Right cardiac atrium (tissue), 5 donors: ENCODE data around the gene TINAG. TPM values are rescaled to one million over a fixed set of nuclear protein-coding genes. Genes with fewer than 3 reads are reported as not detected.

Experiments used
- ATAC-seq, 2 donors: fragments of 200-7000 bp; cut with Tn5 transposase; one replicate each; pipeline versions ENCODE4 v1.8.0 to v1.9.1; 2020; ENCODE audit warnings: moderate library complexity in 2 of 2, mild to moderate bottlenecking in 1 of 2
- DNase-seq, 3 donors: peaks; one replicate each; pipeline ENCODE4 v3.0.0-alpha.2; 2020
- H3K27ac ChIP-seq: one replicate; pipeline ENCODE4 v1.5.1; 2013; ENCODE audit warnings: mild to moderate bottlenecking, low read length, control low read depth, moderate library complexity
- H3K27me3 ChIP-seq: one replicate; pipeline ENCODE4 v1.6.1; 2013; ENCODE audit not compliant: control insufficient read depth, insufficient read depth
- H3K4me1 ChIP-seq: one replicate; pipeline ENCODE4 v1.6.1; 2013; ENCODE audit warnings: low read length; ENCODE audit not compliant: control insufficient read depth, insufficient read depth
- H3K4me3 ChIP-seq: one replicate; pipeline ENCODE4 v1.5.1; 2013; ENCODE audit warnings: low read length, control low read depth
- H3K9me3 ChIP-seq: one replicate; pipeline ENCODE4 v1.6.1; 2013; ENCODE audit warnings: low read length; ENCODE audit not compliant: control insufficient read depth
- WGBS: extraction: QIAGEN DNeasy Blood & Tissue Kit; methylation state at CpG from one replicate; pipeline ENCODE4 v1.1.7; 2013; 5-methylcytosine and 5-hydroxymethylcytosine counted together
- intact Hi-C, 4 donors: fragments of 100-400 bp; cut with DNase I; formaldehyde crosslinking; loops; one replicate each; pipeline versions ENCODE4 v1.11.0 to v1.14.0; 2022 to 2023
- polyA plus RNA-seq: library from polyadenylated mRNA; stranded (reverse); fragments of 200-250 nt; gene quantifications from one replicate; pipeline ENCODE4 v1.2.3, GENCODE V29; 2013
- total RNA-seq, 4 donors: library from RNA; stranded (reverse); fragmentation: NEBNext Ultra II Directional; extraction: Animal tissue kit (Norgen Biotek cat#: 25700); gene quantifications; one replicate each; pipeline ENCODE4 v1.2.1, GENCODE V29; 2021
- donor health status: healthy with polysubstance abuse.
- donor health status: DM: no; HTN: yes; CAD: no.
- donor health status: DM: no; HTN: no; CAD: no.
- donor health status: DM: no; HTN: yes; CAD: no; lungs with severe emphysema.
- donor health status: DM: yes; HTN: yes; CAD: no.

The TINAG gene
- total and polyA plus RNA-seq, 5 donors: 0.09 to 0.76 (median 0.29) TPM

DNA sequence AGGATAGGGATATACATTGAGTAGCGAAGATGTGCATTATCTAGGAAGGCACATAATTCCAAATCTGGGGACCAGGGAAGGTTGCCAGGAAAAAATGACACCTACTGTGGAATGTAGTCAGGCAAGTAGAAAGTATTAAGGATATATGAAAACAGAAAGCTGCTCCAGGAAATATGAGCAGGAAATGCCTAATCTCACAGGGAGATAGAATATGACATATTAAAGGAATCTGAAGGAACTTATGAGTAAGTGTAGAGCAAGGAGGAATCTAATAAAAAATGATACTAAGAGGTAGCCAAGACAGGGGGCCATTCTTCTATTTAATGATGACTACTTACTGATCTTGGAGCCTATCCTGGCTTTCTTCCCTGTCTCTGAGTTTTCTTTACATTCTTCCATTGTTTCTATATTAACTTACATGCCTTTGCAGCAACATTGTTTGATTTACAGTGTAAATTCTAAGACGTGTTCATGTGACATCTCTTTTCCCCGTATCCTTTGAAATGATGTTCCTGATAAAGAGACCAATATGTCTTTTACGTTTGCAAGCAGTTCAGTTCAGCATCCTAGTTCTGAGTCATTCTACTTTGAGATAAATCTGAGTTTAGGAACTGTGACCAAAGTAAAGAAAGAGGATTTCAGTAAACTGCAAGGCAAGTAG, 58.6 kb downstream of the TINAG start:
- Histone ChIP-seq H3K27me3 (no peaks in the 10 kb centered on the region), H3K4me1 (no peaks in the 10 kb centered on the region), H3K9me3 (no peaks in the 10 kb centered on the region), H3K4me3 (no peak overlapping the region), H3K27ac (no peak overlapping the region)
- DNase-seq (no peak), ATAC-seq (no peak)
- 45% methylated on average over 4 of the region's 4 CpGs for WGBS
- intact Hi-C loops: no loop called here

DNA sequence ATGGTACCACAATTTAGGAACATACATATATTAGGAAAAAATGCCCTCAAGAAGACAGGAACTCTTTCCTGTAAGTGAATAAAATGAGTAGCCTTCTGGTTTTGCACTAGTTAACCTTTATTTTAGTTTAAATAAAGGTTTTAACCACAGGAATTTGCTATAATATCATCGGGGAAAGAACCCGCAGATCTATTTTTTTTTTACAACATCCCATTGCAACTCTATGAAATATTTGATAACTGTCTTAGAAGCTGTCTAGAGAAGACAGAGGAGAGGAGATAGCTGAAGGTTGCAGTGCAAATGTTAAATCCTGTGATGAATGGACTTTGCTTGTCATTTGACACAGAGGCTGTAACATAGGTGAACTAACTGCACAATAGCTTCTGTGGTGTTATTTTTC, 69.5 kb downstream of the TINAG start:
- intact Hi-C loops: no loop called here
- Histone ChIP-seq H3K27ac (no peak overlapping the region), H3K9me3 (no peaks in the 10 kb centered on the region), H3K4me1 (no peaks in the 10 kb centered on the region), H3K27me3 (no peaks in the 10 kb centered on the region), H3K4me3 (no peak overlapping the region)
- WGBS: 73% methylated on average over 2 of the region's 2 CpGs
- no peak for DNase-seq
- ATAC-seq: no peak

DNA sequence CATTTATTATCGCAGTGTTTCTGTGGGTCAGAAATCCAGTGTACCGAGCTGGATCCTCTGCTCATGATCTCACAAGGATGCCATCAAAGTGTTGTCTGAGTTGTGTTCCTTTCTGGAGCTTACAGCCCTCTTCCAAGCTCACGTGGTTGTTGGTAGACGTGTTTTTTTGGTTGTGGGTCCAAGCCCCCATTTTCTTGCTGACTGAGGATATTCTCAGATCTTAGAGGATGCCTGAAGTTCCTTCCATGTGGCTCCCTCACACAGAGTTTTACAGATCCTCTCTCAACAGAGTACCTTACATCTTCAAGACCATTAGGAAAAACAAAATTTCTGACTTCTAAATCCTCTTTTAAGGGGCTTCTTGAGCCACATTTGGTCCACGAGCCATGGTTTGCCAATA, 78.1 kb downstream of the TINAG start:
- no peaks in the 10 kb centered on the region for H3K4me1 ChIP-seq
- DNase-seq: no peak
- 86% methylated on average over 5 of the region's 5 CpGs for WGBS
- H3K4me3 ChIP-seq: no peak overlapping the region
- no peak overlapping the region for H3K27ac ChIP-seq
- no peaks in the 10 kb centered on the region for H3K9me3 ChIP-seq
- ATAC-seq: no peak
- intact Hi-C loops: no loop called here
- no peaks in the 10 kb centered on the region for H3K27me3 ChIP-seq

DNA sequence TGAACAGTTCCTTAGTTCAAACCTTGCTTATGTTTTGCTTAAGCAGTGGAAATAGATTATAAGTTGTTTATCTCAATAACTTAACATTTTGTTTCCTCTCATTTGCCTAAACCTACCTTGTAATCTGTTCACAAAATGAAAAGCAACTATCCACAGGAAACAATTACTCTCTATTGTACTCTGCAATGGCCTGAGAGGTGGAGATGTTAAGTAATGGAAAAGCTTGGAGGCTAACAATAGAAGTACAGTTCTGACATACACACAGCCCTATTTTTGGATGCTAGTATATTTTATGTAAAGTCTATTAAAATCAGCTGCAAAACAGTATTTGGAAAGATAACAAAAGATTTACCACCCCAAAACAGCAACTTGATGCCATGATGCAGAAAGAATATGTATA, 82.1 kb downstream of the TINAG start:
- Histone ChIP-seq H3K9me3 (no peaks in the 10 kb centered on the region), H3K27me3 (no peaks in the 10 kb centered on the region), H3K4me1 (no peaks in the 10 kb centered on the region), H3K27ac (no peak overlapping the region), H3K4me3 (no peak overlapping the region)
- DNase-seq: no peak
- ATAC-seq: no peak
- intact Hi-C loops: no loop called here

DNA sequence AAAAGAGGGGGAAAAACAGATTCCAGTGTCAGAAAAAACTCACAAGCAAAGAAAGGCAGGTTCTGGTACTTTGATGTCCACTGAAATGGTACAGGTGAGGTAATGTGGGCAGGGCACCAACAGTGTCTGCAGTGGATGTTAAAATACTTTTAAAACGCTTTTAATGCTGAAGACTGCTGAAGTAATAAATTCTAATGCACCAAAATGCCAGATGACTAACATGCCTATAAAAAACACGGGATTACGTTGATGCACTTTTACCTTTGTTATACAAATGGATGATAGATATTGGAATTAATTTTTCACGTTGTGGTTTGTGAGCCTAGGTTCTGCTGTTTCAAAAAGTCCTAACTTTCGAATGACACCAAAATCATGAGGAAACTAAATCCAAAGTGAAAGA, 83.3 kb downstream of the TINAG start:
- WGBS: 74% methylated on average over 5 of the region's 5 CpGs
- no peak overlapping the region for H3K4me3 ChIP-seq
- intact Hi-C loops: no loop called here
- H3K4me1 ChIP-seq: no peaks in the 10 kb centered on the region
- DNase-seq (no peak), ATAC-seq (no peak)
- H3K27ac ChIP-seq: no peak overlapping the region
- H3K9me3 ChIP-seq: no peaks in the 10 kb centered on the region
- no peaks in the 10 kb centered on the region for H3K27me3 ChIP-seq

DNA sequence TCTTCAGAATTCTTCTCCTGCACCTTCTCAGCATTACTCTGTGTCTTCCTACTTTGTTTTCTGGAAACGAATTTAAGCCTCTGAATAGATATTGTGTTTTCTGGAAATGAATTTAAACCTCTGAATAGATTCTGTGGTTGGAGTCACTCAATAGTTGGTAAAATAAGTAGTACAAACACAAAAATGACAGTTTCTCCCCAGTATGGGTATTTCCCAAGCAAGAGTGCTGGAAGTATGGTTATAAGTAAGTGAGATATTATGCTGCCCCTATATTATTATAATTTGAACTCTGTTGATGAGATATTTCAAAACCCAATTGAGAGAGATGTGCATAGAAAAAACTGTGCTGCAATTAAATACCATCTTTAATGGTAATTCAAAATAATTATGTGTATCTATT, 94.9 kb downstream of the TINAG start:
- no peaks in the 10 kb centered on the region for H3K9me3 ChIP-seq
- H3K27ac ChIP-seq: no peak overlapping the region
- 65% methylated on average over 1 of the region's 1 CpG for WGBS
- no peaks in the 10 kb centered on the region for H3K4me1 ChIP-seq
- intact Hi-C loops: no loop called here
- no peak overlapping the region for H3K4me3 ChIP-seq
- DNase-seq (no peak), ATAC-seq (no peak)
- no peaks in the 10 kb centered on the region for H3K27me3 ChIP-seq

DNA sequence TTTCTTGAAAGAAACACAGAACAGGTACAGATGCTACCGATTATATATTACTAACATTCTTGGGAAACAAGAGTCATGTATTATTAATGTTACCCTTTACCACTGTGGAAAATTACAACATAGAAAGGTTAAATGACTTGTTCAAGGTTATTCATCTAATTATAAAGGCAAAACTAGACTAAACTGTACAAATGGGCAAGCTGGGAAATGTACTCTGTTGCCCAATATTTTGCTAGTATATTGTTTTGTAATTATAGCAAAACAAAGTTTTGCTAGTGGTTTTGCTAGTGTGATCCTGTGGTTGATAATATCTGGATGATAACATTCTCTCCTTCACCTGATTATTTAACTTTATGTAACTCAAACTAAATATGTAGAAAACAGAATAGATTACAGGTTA, 96.5 kb downstream of the TINAG start:
- Histone ChIP-seq H3K9me3 (no peaks in the 10 kb centered on the region), H3K4me1 (no peaks in the 10 kb centered on the region), H3K27me3 (no peaks in the 10 kb centered on the region), H3K27ac (no peak overlapping the region), H3K4me3 (no peak overlapping the region)
- WGBS: 90% methylated on average over 1 of the region's 1 CpG
- DNase-seq (no peak), ATAC-seq (no peak)
- intact Hi-C loops: no loop called here

DNA sequence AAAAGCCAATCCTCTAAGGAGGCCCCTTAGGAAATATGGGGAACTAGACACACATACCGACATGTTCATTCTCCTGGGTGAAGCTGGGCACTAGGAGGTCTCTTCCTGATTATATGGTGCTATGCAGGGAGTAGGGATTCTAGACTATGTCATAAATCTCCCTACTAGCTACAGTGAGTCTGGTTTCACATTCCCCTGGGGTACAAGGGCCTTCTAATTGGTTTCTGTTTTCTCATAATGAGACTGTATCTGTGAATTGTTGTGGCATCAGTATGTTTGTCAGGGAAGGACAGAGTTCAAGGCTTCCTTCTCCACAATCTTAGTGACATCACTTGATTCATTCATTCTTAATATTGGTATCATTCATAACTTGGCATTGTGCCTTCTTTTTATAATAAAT, 103.5 kb downstream of the TINAG start:
- ATAC-seq: no peak
- no peak overlapping the region for H3K27ac ChIP-seq
- intact Hi-C loops: no loop called here
- 75% methylated on average over 1 of the region's 1 CpG for WGBS
- no peak overlapping the region for H3K4me3 ChIP-seq
- no peak for DNase-seq
- H3K4me1 ChIP-seq: no peaks in the 10 kb centered on the region
- no peaks in the 10 kb centered on the region for H3K9me3 ChIP-seq
- H3K27me3 ChIP-seq: no peaks in the 10 kb centered on the region

DNA sequence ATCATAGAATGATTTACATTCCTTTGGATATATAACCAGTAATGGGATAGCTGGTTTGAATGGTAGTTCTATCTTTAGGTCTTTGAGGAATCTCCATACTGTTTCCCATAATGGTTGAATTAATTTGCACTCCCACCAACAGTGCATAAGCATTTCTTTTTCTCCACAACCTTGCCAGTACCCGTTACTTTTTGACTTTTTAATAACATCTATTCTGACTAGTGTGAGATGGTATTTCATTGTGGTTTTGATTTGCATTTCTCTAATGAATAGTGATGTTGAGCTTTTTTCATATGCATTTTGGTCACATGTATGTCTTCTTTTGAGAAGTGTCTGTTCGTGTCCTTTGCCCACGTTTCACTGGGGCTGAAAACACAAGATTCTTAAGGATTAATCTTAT, 107.3 kb downstream of the TINAG start:
- Histone ChIP-seq H3K27ac (no peak overlapping the region), H3K27me3 (no peaks in the 10 kb centered on the region), H3K4me3 (no peak overlapping the region), H3K4me1 (no peaks in the 10 kb centered on the region), H3K9me3 (no peaks in the 10 kb centered on the region)
- 69% methylated on average over 3 of the region's 3 CpGs for WGBS
- intact Hi-C loops: no loop called here
- DNase-seq (no peak), ATAC-seq (no peak)

DNA sequence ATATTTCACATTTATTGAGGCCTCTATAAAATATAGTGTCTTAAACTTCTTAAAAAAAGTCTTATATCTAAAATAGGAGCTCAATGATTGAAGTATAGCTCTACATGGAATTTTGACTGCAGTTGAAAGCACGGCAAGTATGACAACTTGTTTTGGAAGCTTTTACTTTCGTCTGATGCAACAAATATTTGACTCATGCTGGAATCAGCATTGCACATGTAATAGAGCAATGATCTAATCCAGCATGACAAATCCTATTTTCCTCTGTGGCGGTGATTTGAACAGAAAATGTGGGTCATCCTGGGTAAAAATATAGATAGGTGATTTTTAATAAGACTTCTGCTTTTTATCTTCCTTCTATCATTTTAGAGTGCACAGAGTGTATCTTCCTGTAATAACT, 111.6 kb downstream of the TINAG start:
- 48% methylated on average over 3 of the region's 3 CpGs for WGBS
- no peak overlapping the region for H3K27ac ChIP-seq
- H3K4me3 ChIP-seq: no peak overlapping the region
- H3K9me3 ChIP-seq: no peaks in the 10 kb centered on the region
- H3K27me3 ChIP-seq: no peaks in the 10 kb centered on the region
- ATAC-seq (peak in 1 of 2 donors; percentile 46), DNase-seq (no peak)
- intact Hi-C loops: no loop called here
- H3K4me1 ChIP-seq: no peaks in the 10 kb centered on the region

DNA sequence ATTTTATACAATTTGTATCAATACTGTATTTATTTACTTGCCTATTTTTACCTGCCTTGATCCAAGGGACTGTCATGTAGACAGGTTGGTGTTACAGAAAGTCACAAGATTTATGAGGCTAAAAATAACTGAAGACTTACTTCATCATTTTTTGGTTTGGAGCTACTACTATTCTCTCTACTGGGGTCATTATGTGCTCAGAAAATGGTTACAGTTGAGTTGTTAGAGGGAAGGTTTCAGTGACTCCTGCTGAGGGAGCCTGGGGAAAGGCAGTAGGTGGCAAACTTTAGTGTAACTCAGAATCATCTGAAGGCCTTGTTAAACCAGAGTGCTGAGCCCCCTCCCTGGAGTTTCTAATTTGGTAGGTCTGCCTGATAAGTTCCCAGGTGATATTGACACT, 118.8 kb downstream of the TINAG start:
- DNase-seq (no peak), ATAC-seq (no peak)
- H3K27ac ChIP-seq: no peak overlapping the region
- no peak overlapping the region for H3K4me3 ChIP-seq
- no peaks in the 10 kb centered on the region for H3K4me1 ChIP-seq
- H3K9me3 ChIP-seq: no peaks in the 10 kb centered on the region
- intact Hi-C loops: no loop called here
- H3K27me3 ChIP-seq: no peaks in the 10 kb centered on the region

DNA sequence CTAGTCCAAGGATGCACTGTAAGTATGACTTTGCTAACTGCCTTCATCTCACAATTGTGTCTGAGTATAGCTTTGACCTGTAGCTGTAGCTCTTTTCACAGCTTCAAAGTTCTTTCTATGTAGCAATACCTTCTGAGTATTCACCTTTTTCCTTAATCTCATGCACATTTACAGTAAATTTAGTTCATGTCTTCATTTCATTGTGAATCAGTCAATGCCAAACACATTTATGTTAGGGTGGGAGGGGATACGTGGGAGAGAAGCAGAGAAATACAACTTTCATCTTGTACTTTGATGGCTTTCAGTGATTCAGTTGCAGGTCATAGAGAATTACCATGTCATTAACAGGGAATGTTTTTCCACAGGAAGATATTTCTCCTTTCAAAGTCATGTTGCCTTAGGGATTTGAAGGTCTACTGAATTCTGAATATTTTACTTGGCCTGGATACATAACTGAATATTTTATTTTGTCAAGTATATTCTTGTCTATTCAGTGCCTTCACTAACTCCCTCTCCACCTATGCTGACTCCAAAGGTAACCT, 119.2 kb downstream of the TINAG start:
- ATAC-seq (no peak), DNase-seq (no peak)
- Histone ChIP-seq H3K9me3 (no peaks in the 10 kb centered on the region), H3K27me3 (no peaks in the 10 kb centered on the region), H3K27ac (no peak overlapping the region), H3K4me3 (no peak overlapping the region), H3K4me1 (no peaks in the 10 kb centered on the region)
- intact Hi-C loops: no loop called here
- 73% methylated on average over 1 of the region's 1 CpG for WGBS
